HFF-Myc (cell line): ENCODE results near the gene ADCYAP1R1.

Experiments used
- DNase-seq: peaks from one replicate; pipeline ENCODE4 v3.0.0-alpha.2; 2011; ENCODE audit warnings: low read depth; ENCODE audit errors: extremely low read depth
- H3K4me3 ChIP-seq: replicated peaks from 2 replicates; pipeline ENCODE4 v1.5.1; 2011; ENCODE audit warnings: low read depth, mild to moderate bottlenecking, control low read depth, low read length
- TF ChIP-seq, protein P1 (sequence below): IDR thresholded peaks from 2 replicates; pipeline ENCODE4 v1.5.1; 2012; ENCODE audit warnings: mild to moderate bottlenecking, low read depth, low read length, control low read depth; ENCODE audit errors: missing control alignments

Gene ADCYAP1R1

DNA sequence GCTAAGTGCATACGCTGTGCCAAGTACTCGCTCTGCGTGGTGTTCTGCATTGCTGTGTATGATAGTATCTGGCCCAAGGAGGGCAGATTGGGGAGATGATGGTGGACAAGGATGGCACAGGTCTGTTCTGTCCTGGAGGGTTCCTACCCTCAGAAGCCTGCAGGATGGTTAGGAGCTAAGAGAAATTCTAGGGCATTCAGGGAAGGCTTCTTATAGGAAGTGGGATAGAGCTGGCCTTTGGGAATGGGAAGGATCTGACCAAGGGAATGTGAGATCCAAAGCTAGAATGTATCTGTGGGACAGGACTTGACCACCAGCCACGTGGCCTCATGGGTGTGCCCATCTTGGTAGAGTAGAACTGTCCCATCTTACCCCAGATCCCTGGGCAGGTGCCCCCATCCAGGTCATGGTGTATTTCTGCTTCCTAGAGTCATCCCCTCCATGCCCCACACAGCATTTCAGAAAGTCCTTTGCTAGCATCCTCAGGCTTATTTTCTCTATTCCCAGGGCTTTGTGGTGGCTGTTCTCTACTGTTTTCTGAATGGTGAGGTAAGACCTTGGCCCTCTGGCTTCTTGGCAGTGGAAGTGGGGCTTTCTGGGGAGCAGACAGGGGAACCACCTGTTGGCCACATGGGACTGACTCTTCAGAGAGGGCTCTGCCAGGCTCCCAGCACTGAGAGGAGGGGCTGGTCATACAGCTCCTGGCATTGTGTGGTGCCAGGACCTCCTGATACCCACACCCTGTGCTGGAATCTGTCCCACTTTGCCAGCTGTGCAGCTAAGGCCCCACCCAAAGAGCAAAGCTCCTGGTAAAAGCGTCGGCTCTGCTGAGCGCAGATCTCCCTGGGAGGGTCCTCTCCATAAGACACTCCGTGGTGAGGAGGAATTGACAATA is 52.5 kb downstream of the ADCYAP1R1 start:
- TF ChIP-seq, protein P1, sequence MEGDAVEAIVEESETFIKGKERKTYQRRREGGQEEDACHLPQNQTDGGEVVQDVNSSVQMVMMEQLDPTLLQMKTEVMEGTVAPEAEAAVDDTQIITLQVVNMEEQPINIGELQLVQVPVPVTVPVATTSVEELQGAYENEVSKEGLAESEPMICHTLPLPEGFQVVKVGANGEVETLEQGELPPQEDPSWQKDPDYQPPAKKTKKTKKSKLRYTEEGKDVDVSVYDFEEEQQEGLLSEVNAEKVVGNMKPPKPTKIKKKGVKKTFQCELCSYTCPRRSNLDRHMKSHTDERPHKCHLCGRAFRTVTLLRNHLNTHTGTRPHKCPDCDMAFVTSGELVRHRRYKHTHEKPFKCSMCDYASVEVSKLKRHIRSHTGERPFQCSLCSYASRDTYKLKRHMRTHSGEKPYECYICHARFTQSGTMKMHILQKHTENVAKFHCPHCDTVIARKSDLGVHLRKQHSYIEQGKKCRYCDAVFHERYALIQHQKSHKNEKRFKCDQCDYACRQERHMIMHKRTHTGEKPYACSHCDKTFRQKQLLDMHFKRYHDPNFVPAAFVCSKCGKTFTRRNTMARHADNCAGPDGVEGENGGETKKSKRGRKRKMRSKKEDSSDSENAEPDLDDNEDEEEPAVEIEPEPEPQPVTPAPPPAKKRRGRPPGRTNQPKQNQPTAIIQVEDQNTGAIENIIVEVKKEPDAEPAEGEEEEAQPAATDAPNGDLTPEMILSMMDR: no peak
- H3K4me3 ChIP-seq: no peak overlapping the region
- DNase-seq: no peak

DNA sequence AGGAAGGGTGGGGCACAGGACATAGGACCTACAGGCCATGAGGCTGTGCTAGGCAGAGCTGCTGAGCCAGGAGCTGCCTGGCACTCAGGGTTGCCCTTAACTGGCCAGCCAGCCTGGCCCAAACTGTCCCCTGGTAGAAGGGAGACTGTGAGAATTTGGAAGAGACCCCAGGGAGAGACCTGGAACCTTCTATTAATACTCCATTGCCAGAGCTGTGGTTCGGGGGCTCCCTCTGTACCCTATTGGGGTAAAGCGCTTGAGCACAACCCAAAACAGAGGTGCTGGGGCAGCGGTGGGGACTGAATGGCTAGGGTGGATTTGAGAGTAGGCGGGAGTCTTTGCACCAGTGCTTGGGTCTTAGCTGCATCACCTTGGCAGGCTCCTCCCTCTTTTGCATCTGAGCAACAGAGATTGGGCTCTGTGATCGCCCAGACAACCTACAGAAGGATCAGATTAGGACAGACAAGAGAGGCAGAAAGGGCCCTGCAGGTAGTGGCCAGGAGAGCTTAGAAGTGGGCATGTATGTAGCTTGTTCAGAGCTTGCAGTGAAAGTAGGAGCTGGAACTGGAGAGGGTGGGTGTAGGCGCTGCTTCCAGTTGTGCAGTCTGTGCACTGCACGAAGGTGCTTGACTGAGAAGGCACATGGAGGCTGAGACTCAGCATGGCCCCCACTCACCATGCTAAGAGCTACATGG is 53.3 kb downstream of the ADCYAP1R1 start:
- TF ChIP-seq, protein P1: no peak
- H3K4me3 ChIP-seq: no peak overlapping the region
- DNase-seq: no peak

DNA sequence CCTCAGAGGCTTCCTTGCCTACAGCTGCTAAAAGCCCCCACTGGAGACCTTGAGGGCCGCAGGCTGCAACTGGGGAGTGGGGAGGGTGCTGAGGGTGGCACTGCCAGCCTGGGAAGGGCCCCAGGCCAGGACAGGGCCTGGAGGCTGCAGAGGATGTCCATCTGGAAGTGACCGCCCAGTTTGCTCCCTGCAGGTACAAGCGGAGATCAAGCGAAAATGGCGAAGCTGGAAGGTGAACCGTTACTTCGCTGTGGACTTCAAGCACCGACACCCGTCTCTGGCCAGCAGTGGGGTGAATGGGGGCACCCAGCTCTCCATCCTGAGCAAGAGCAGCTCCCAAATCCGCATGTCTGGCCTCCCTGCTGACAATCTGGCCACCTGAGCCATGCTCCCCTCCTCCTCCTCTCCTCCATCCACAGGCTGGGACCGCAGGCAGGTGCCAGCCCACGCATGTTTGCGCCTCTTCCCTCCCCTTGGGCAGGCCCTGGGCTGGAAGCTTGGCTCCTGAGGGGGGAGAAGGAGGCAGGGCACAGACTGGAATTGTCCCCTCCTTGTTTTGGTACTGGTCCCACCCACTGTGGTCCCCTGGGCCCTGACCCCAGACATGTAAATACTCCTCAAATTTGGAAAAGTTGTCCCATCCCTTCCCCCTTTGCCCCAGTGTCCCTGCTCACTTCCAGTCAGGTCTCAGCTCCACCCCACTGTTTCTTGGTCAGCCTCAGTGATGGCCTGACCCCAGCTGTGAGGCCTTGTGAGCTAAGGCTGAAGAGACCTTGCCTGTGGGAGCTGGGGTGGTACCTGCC is 54.4 kb downstream of the ADCYAP1R1 start:
- DNase-seq: no peak
- TF ChIP-seq, protein P1: no peak
- no peak overlapping the region for H3K4me3 ChIP-seq

DNA sequence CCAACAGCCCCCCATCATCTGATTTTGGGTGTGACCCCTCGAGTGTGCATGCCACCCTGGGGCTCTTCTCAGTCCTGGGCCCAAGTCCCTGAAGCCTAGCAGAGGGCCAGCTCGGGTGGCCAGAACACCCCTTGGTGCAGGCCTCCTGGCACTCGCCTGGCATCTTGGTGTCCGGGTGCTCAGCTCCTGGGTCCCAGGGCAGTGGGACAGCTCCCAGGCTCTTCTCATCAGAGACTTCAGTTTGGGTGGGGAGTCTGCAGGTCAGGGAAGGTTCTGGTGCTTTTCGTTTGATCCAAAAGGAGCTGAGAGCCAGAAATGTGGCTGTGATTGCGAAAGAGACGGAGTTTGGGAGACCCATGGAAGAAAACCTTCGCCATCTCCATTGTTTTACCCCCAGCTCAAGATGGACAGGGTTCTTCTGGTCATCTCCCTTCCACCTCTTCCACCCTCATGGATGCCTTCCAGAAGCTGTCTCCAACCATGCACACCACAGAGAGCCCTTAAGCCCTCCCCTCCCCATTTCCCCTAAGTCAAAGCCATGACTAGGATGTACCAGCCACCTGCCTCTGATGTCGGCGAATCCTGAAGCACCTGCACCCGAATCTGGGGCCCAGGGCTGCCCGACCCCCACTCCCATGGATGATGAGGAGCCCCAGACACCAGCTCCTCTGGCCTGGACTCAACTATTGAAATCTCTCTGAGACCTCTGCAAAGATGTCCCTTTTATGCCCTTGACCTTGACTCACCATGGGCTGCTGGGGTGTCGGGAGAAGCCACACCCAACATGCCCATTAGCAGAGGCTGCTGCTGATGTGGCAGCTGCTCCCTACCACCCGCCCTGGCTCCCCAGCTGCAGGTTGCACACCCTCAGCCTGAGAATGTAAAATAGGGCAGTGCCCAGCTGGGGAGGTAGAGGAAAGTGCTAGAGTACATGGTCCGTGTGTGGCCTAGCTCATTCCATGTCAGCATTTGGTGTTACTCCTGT is 55.3 kb downstream of the ADCYAP1R1 start:
- DNase-seq: no peak
- TF ChIP-seq, protein P1: no peak
- H3K4me3 ChIP-seq: no peak overlapping the region

DNA sequence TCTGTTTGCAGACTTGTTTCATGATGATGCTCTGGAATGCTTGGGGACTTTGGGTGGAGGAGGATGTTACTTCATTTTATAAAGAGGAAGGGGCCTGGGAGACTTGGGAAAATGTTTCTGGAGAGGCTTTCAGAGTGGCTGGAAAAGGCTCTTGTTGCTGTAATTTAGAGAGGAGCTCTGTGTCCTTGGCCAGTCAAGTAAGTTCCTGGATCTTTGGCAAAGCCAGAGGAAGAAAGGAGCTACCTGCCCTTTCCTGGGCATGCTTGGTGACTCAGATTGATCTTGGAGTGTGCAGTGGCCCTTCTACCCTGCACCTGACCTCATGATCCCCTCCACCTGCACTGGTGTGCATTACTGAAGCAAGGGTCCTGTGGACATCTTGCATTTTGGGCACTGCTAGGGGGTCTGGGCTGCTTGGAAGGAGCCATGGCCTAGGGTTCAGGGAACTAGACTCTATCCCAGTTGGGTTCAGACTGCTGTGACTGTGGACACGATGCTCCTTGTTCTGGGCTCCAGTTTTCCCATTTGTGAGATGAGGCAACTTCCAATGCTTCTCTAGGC is 56.1 kb downstream of the ADCYAP1R1 start:
- no peak for DNase-seq
- H3K4me3 ChIP-seq: no peak overlapping the region
- TF ChIP-seq, protein P1: no peak
